Common myeloid progenitor, CD34-positive (primary cell): ENCODE results near the gene SF1.

ENCODE experiments used
- CTCF ChIA-PET: fragments of 350-600 bp; sonication (Branson Sonifier 250); formaldehyde crosslinking; loops from one replicate; lab custom pipeline; 2021; ENCODE audit warnings: antibody characterized with exemption; lab: Charles Lee
- POLR2A ChIA-PET: fragments of 350-600 bp; sonication (Branson Sonifier 250); formaldehyde crosslinking; loops from one replicate; lab custom pipeline; 2021; ENCODE audit warnings: antibody characterized with exemption; lab: Charles Lee
- DNase-seq, 3 donors: peaks; one replicate each; pipeline versions ENCODE4 v3.0.0 to v3.0.0-alpha.2; 2013
- H3K27ac ChIP-seq, 2 experiments: 1 replicate in 1 of 2; 2 replicates in 1 of 2; pipeline ENCODE4 v1.7.0; 2013; ENCODE audit warnings: inconsistent platforms in 2 of 2, low read length in 2 of 2, mild to moderate bottlenecking in 2 of 2, low read depth in 1 of 2, moderate library complexity in 1 of 2; ENCODE audit not compliant: severe bottlenecking in 2 of 2, insufficient read depth in 1 of 2, poor library complexity in 1 of 2
- H3K27me3 ChIP-seq, 5 experiments: replicated peaks in 2 of 5; 1 replicate in 3 of 5; 2 replicates in 2 of 5; pipeline versions ENCODE4 v1.6.1 to v1.7.0; 2013; ENCODE audit warnings: low read length in 4 of 5, mild to moderate bottlenecking in 2 of 5, moderate library complexity in 2 of 5, inconsistent platforms in 1 of 5; ENCODE audit not compliant: insufficient read depth in 5 of 5, control insufficient read depth in 4 of 5
- H3K36me3 ChIP-seq, 4 experiments: 1 replicate in 2 of 4; 2 replicates in 2 of 4; pipeline versions ENCODE4 v1.6.1 to v1.7.0; 2013; ENCODE audit warnings: low read length in 3 of 4, control low read depth in 1 of 4, mild to moderate bottlenecking in 1 of 4; ENCODE audit not compliant: control insufficient read depth in 4 of 4, insufficient read depth in 4 of 4
- H3K4me1 ChIP-seq, 4 experiments: 1 replicate in 3 of 4; 2 replicates in 1 of 4; pipeline versions ENCODE4 v1.6.1 to v1.7.1; 2013; ENCODE audit warnings: low read length in 3 of 4, mild to moderate bottlenecking in 3 of 4, control low read depth in 1 of 4, inconsistent platforms in 1 of 4, moderate library complexity in 1 of 4; ENCODE audit not compliant: control insufficient read depth in 4 of 4, insufficient read depth in 4 of 4; ENCODE audit errors: control extremely low read depth in 1 of 4
- H3K4me3 ChIP-seq, 7 experiments: 1 replicate in 4 of 7; 2 replicates in 3 of 7; pipeline versions ENCODE4 v1.5.1 to v1.7.0; 2013; ENCODE audit warnings: mild to moderate bottlenecking in 7 of 7, low read length in 6 of 7, moderate library complexity in 6 of 7, inconsistent platforms in 2 of 7, low read depth in 2 of 7, control low read depth in 1 of 7; ENCODE audit not compliant: insufficient read depth in 4 of 7, control insufficient read depth in 1 of 7; ENCODE audit errors: extremely low read depth in 1 of 7
- H3K9me3 ChIP-seq, 5 experiments: 1 replicate in 4 of 5; 2 replicates in 1 of 5; pipeline versions ENCODE4 v1.6.1 to v1.7.1; 2013; ENCODE audit warnings: low read length in 4 of 5, mild to moderate bottlenecking in 2 of 5, inconsistent platforms in 1 of 5, low read depth in 1 of 5, moderate library complexity in 1 of 5; ENCODE audit not compliant: control insufficient read depth in 4 of 5, insufficient read depth in 2 of 5; ENCODE audit errors: control extremely low read depth in 1 of 5
- WGBS: methylation state at CpG from one replicate; pipeline ENCODE4 v1.1.5; 2013; ENCODE audit not compliant: insufficient coverage; 5-methylcytosine and 5-hydroxymethylcytosine counted together

Gene SF1

GRCh38 chr11:64796047-64796756 is 17.9 kb upstream of the SF1 start:
- peaks cover 0 to 59% (median 54%) of the 10 kb centered on the region in 4 experiments for H3K4me1 ChIP-seq
- H3K9me3 ChIP-seq, result no peaks in the 10 kb centered on the region
- peaks cover 0 to 66% (median 30%) of the 10 kb centered on the region in 4 experiments for H3K36me3 ChIP-seq
- H3K4me3 ChIP-seq, result peak overlapping the region in 2 of 7 experiments; percentile 4 to 10
- H3K27ac ChIP-seq, result peak overlapping the region in 1 of 2 experiments; percentile 16
- peak in 2 of 3 donors; percentile 53 to 58 for DNase-seq
- WGBS, result 38% methylated on average over 13 of the region's 19 CpGs
- CTCF ChIA-PET, result interaction anchor here (1.5 to 2.4 kb wide), 2 partner anchors 10 to 97 kb away, joined by 3 to 10 read pairs; no protein-coding TSS in a partner anchor
- POLR2A ChIA-PET, result no interaction called here
- no peaks in the 10 kb centered on the region for H3K27me3 ChIP-seq

- peaks cover 0 to 66% (median 36%) of the 10 kb centered on the region in 4 experiments for H3K36me3 ChIP-seq
- 98% methylated on average over 10 of the region's 10 CpGs for WGBS
Measured at GRCh38 chr11:64794526-64794925, 16.2 kb upstream of the SF1 start.

DNA sequence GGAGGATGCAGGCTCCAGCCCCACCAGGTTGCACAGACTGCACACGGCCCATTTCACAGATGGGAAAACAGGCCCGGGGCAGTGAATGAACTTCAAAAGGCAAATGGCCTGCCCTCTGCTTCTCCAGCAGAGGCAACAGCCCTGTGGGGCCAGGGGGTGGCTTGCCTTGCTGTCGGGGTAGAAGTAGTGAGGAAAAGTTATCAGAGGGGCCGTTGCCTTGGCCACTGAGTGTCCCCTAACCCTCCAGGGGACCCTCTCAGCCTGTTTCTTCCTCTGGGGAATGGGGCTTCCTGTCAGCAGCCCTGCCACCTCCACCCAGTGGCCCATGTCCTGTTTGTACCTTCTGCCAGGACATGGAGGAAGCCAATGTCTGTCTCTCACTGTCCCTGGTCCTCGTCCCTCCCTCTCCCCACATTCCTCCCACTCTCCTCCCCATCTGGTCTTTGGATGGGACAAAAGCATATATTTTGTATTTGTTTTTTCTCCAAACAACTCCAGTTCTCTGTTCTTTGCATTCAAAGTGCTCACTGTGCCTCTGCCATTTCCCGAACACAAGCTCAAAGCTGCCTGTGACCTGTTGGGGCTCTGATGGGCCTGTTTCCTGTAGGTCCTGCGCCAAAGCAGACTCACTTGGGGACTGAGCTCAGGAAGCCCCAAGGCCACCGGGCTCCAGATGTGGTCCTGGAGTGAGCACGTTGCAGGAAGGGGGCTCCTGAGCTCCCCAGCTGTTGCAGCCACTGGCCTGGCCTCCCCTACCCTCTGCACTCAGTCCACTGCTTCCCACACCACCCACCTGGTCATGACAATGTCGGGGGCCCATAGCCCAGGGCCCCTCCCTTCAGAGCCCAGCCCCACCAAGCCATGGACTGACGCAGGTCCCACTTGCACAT is 15.2 kb upstream of the SF1 start:
- CTCF ChIA-PET, result interaction anchor here (0.7 to 2.2 kb wide), 9 partner anchors 9 to 203 kb away, joined by 3 to 14 read pairs (median 3); partner anchors contain the start of genes BATF2 and CDC42BPG
- H3K27me3 ChIP-seq, result no peaks in the 10 kb centered on the region
- peak in 1 of 3 donors; percentile 50 for DNase-seq
- H3K4me1 ChIP-seq, result peaks cover 0 to 38% (median 34%) of the 10 kb centered on the region in 4 experiments
- H3K27ac ChIP-seq, result peak overlapping the region; percentile 50 to 55
- H3K4me3 ChIP-seq, result no peak overlapping the region
- peaks cover 0 to 65% (median 38%) of the 10 kb centered on the region in 4 experiments for H3K36me3 ChIP-seq
- H3K9me3 ChIP-seq, result no peaks in the 10 kb centered on the region
- POLR2A ChIA-PET, result no interaction called here
- 41% methylated on average over 8 of the region's 11 CpGs for WGBS

More at GRCh38 chr11:64794526-64794925, 16.2 kb upstream of the SF1 start:
- Histone ChIP-seq H3K4me3 (no peak overlapping the region), H3K9me3 (no peaks in the 10 kb centered on the region), H3K27ac (no peak overlapping the region), H3K27me3 (no peaks in the 10 kb centered on the region), H3K4me1 (peaks cover 0 to 44% (median 37%) of the 10 kb centered on the region in 4 experiments)
- ChIA-PET POLR2A (no interaction called here), CTCF (interaction anchor here (0.7 to 2.2 kb wide), 7 partner anchors 10 to 95 kb away, joined by 3 to 14 read pairs (median 3); partner anchors contain the start of gene CDC42BPG)
- no peak for DNase-seq

GRCh38 chr11:64792482-64792881 is 14.1 kb upstream of the SF1 start:
- ChIA-PET CTCF (interaction anchor here (0.9 to 1.5 kb wide), 3 partner anchors 13 to 54 kb away, joined by 3 to 6 read pairs (median 5); partner anchors contain the start of gene SF1), POLR2A (interaction anchor here (1.0 kb wide), 1 partner anchor 96 kb away, joined by 3 read pairs; no protein-coding TSS in a partner anchor)
- Histone ChIP-seq H3K27ac (no peak overlapping the region), H3K4me3 (no peak overlapping the region), H3K27me3 (no peaks in the 10 kb centered on the region), H3K4me1 (peaks cover 0 to 40% (median 35%) of the 10 kb centered on the region in 4 experiments), H3K36me3 (peaks cover 0 to 73% (median 39%) of the 10 kb centered on the region in 4 experiments), H3K9me3 (no peaks in the 10 kb centered on the region)
- no CpG with 5 or more reads among the region's 4 CpGs for WGBS
- no peak for DNase-seq

DNA sequence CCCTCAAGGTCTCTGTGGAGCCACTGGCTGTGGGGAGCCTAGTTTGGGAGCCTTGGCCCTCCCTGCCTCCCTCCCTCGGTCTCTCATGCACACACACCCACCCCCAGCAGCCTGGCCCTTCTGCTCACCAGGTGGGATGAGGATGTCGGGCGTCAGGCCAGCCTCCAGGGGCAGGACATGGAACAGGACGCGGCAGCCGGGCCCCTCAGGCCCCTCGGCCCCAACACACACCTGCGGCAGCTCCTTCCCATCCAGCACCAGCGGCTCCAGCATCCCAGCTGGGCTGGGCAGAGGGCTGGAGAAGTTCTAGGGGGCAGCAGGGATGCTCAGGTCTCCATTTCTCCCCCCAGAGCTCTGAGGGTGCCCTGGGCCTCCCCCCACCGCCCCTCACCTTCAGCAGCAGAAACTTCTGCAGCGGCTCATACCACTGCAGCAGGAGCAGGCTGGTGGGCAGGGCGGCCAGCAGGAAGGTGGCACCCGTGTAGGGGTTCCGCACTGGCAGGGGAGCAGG is 13.5 kb upstream of the SF1 start:
- no peak for DNase-seq
- WGBS, result 98% methylated on average over 9 of the region's 14 CpGs
- no peak overlapping the region for H3K4me3 ChIP-seq
- POLR2A ChIA-PET, result interaction anchor here (1.0 kb wide), 1 partner anchor 96 kb away, joined by 3 read pairs; no protein-coding TSS in a partner anchor
- H3K36me3 ChIP-seq, result peaks cover 0 to 67% (median 34%) of the 10 kb centered on the region in 4 experiments
- H3K27me3 ChIP-seq, result no peaks in the 10 kb centered on the region
- H3K27ac ChIP-seq, result no peak overlapping the region
- no peaks in the 10 kb centered on the region for H3K9me3 ChIP-seq
- H3K4me1 ChIP-seq, result peaks cover 0 to 34% (median 29%) of the 10 kb centered on the region in 4 experiments
- CTCF ChIA-PET, result interaction anchor here (0.9 to 1.5 kb wide), 5 partner anchors 9 to 100 kb away, joined by 3 to 9 read pairs (median 5); partner anchors contain the start of gene SF1

GRCh38 chr11:64790205-64791095 is 12.1 kb upstream of the SF1 start:
- Histone ChIP-seq H3K4me3 (no peak overlapping the region), H3K9me3 (no peaks in the 10 kb centered on the region), H3K27ac (no peak overlapping the region), H3K4me1 (peaks cover 0 to 22% (median 16%) of the 10 kb centered on the region in 4 experiments), H3K36me3 (peaks cover 2 to 53% (median 28%) of the 10 kb centered on the region in 4 experiments), H3K27me3 (no peaks in the 10 kb centered on the region)
- CTCF ChIA-PET, result interaction anchor here (0.9 to 1.5 kb wide), 4 partner anchors 10 to 102 kb away, joined by 4 to 9 read pairs (median 6); partner anchors contain the start of genes MAP4K2 and SF1
- 96% methylated on average over 21 of the region's 25 CpGs for WGBS
- POLR2A ChIA-PET, result no interaction called here
- DNase-seq, result no peak
